ENCODE results near the gene CCDC102A. TPM values are rescaled to one million over a fixed set of nuclear protein-coding genes. Genes with fewer than 3 reads are reported as not detected.

The CCDC102A gene
- total RNA-seq, 1 donor from 2014 or later: not detected

DNA sequence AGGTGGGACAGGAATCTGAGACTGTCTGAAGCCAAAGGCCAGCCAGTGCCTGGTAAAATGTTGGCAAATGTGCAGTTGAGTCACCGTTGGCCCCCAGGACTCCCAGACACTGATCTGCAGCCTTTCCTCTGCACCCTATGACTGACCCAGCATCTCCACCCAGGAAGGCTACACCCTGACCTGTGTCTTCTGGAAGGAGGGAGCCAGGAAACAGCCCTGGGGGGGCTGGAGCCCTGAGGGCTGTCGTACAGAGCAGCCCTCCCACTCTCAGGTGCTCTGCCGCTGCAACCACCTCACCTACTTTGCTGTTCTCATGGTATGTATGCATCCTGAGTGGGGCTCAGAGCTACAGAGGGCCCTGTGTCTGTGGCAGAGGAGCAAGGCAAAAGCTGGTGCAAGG lies 30.1 kb upstream of the CCDC102A start:
- no peak for DNase-seq
- Mint-ChIP-seq H3K4me1 (ENCODE audit: low read depth, unreplicated experiment) (no peaks in the 10 kb centered on the region), H3K4me3 (ENCODE audit: unreplicated experiment) (no peak overlapping the region), H3K27ac (ENCODE audit: unreplicated experiment) (no peak overlapping the region), H3K27me3 (ENCODE audit: unreplicated experiment) (peaks cover 6% of the 10 kb centered on the region), H3K9me3 (ENCODE audit: unreplicated experiment) (peaks cover 17% of the 10 kb centered on the region), H3K36me3 (ENCODE audit: unreplicated experiment) (peaks cover 17% of the 10 kb centered on the region)
- TF ChIP-seq, protein P1, sequence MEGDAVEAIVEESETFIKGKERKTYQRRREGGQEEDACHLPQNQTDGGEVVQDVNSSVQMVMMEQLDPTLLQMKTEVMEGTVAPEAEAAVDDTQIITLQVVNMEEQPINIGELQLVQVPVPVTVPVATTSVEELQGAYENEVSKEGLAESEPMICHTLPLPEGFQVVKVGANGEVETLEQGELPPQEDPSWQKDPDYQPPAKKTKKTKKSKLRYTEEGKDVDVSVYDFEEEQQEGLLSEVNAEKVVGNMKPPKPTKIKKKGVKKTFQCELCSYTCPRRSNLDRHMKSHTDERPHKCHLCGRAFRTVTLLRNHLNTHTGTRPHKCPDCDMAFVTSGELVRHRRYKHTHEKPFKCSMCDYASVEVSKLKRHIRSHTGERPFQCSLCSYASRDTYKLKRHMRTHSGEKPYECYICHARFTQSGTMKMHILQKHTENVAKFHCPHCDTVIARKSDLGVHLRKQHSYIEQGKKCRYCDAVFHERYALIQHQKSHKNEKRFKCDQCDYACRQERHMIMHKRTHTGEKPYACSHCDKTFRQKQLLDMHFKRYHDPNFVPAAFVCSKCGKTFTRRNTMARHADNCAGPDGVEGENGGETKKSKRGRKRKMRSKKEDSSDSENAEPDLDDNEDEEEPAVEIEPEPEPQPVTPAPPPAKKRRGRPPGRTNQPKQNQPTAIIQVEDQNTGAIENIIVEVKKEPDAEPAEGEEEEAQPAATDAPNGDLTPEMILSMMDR (IDR thresholded peaks at IDR 0.05; ENCODE audit: partially characterized antibody, unreplicated experiment): no peak

DNA sequence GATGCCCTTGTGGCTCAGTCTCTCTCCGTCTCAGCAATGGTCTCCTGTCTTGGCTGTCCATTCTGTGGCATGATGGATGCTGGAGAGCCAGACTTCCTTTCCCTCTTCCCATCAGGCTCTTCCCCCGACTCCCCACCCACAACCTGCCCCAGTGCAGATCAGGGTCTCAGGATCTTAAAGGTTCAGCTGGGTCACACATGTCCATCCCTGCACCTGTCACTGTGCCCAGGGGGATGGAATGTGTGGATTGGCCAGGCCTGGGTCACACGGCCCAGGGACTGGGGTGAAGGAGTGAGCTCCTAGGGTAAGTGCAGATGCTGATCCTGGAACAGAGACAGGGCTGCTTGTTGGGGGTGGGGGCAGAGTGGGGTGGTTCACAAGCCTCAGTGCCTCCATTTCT lies 29.1 kb upstream of the CCDC102A start:
- Mint-ChIP-seq H3K4me3 (ENCODE audit: unreplicated experiment) (no peak overlapping the region), H3K9me3 (ENCODE audit: unreplicated experiment) (peaks cover 19% of the 10 kb centered on the region), H3K36me3 (ENCODE audit: unreplicated experiment) (peaks cover 24% of the 10 kb centered on the region), H3K27me3 (ENCODE audit: unreplicated experiment) (peaks cover 7% of the 10 kb centered on the region), H3K27ac (ENCODE audit: unreplicated experiment) (no peak overlapping the region), H3K4me1 (ENCODE audit: low read depth, unreplicated experiment) (no peaks in the 10 kb centered on the region)
- TF ChIP-seq, protein P1 (IDR thresholded peaks at IDR 0.05; ENCODE audit: partially characterized antibody, unreplicated experiment): no peak
- DNase-seq: no peak

DNA sequence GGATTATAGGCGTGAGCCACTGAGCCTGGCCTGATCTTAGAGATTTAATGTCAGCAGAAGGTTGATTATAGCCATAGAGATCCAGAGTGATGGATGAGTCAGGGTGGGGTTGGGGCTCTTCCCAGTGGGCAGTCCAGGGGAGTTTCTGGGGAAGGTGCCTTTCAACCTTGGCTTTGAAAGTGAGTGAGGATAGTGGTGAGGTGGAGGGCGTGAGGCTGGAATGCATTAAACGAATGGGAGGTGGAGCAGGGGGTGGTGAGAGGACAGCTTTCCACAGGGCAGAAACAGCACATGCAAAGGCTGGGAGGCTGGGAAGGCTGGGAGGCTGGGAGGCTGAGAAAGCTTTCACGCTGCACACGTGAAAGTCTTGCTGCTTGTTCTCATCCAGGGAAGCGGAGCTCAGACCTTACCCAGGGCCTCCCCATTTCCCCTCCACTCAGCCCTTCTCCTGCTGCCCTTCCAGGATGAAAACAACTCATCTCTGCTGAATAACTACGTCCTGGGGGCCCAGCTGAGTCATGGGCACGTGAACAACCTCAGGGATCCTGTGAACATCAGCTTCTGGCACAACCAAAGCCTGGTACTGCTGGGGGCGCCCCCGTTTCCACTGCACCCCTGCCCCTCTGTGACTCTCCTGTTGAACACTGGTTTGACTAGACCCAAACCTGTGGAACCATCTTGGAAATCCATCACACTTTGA lies 28.4 kb upstream of the CCDC102A start:
- Mint-ChIP-seq H3K36me3 (ENCODE audit: unreplicated experiment) (peaks cover 28% of the 10 kb centered on the region), H3K27me3 (ENCODE audit: unreplicated experiment) (peaks cover 12% of the 10 kb centered on the region), H3K9me3 (ENCODE audit: unreplicated experiment) (peaks cover 17% of the 10 kb centered on the region), H3K4me1 (ENCODE audit: low read depth, unreplicated experiment) (no peaks in the 10 kb centered on the region), H3K27ac (ENCODE audit: unreplicated experiment) (no peak overlapping the region), H3K4me3 (ENCODE audit: unreplicated experiment) (no peak overlapping the region)
- TF ChIP-seq, protein P1 (IDR thresholded peaks at IDR 0.05; ENCODE audit: partially characterized antibody, unreplicated experiment): no peak
- no peak for DNase-seq

DNA sequence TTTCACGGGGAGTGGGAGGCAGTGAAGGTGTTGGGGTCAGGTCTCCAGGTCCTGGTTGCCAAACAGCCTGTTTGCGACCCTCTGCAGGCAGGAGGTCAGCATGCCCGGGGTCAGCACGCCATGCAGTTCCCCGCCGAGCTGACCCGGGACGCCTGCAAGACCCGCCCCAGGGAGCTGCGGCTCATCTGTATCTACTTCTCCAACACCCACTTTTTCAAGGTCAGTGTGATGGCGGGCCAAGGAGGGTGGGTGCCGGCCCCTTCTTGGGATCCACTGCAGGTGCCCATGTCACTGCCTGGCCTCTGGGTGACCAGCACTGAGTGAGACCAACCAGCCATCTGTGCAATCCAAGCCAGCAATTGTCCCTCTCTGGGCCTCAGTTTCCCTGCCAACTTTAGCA lies 27.4 kb upstream of the CCDC102A start:
- Mint-ChIP-seq H3K27ac (ENCODE audit: unreplicated experiment) (no peak overlapping the region), H3K4me1 (ENCODE audit: low read depth, unreplicated experiment) (no peaks in the 10 kb centered on the region), H3K27me3 (ENCODE audit: unreplicated experiment) (peaks cover 12% of the 10 kb centered on the region)

DNA sequence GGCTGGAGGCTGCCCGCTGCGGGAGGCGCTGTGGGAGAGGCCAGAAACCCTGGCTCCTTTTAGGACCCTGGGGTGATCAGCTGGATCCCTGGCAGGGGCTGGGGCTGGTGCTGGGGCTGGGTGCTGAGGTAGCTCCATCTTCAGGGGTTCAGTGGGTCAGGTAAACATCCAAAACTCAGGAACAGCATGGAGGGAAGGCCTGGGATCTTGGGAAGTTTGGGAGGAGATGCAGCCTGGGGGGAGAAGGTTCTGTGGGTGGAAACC lies 27.0 kb upstream of the CCDC102A start:
- peaks cover 12% of the 10 kb centered on the region for H3K27me3 Mint-ChIP-seq (ENCODE audit: unreplicated experiment)
- no peak overlapping the region for H3K27ac Mint-ChIP-seq (ENCODE audit: unreplicated experiment)
- no peak overlapping the region for H3K4me3 Mint-ChIP-seq (ENCODE audit: unreplicated experiment)
- TF ChIP-seq, protein P1 (IDR thresholded peaks at IDR 0.05; ENCODE audit: partially characterized antibody, unreplicated experiment): no peak
- peaks cover 11% of the 10 kb centered on the region for H3K9me3 Mint-ChIP-seq (ENCODE audit: unreplicated experiment)
- DNase-seq: no peak
- peaks cover 24% of the 10 kb centered on the region for H3K36me3 Mint-ChIP-seq (ENCODE audit: unreplicated experiment)
- H3K4me1 Mint-ChIP-seq (ENCODE audit: low read depth, unreplicated experiment): no peaks in the 10 kb centered on the region

More for the DNA sequence above, 27.4 kb upstream of the CCDC102A start:
- Mint-ChIP-seq H3K4me3 (ENCODE audit: unreplicated experiment) (no peak overlapping the region), H3K9me3 (ENCODE audit: unreplicated experiment) (peaks cover 11% of the 10 kb centered on the region), H3K36me3 (ENCODE audit: unreplicated experiment) (peaks cover 24% of the 10 kb centered on the region)
- TF ChIP-seq, protein P1 (IDR thresholded peaks at IDR 0.05; ENCODE audit: partially characterized antibody, unreplicated experiment): no peak
- no peak for DNase-seq

Measured in glutamatergic neuron (in vitro differentiated cells).